ENCODE data around the gene SH3BP5L.

The SH3BP5L gene

GRCh38 chr1:248858891-248859889, 33.5 kb upstream of the SH3BP5L start, which contains the start of gene ZNF692:
TSS of gene ZNF692 (minus strand) at chr1:248859085. CDS start at chr1:248858309, 776 bp downstream.
- Histone ChIP-seq H3K9me3 (ENCODE audit: control insufficient read depth in 2 of 2, low read length in 2 of 2) (no peaks in the 10 kb centered on the region), H3K4me1 (ENCODE audit: control insufficient read depth, insufficient read depth, low read length) (peaks cover 36% of the 10 kb centered on the region), H3K4me3 (ENCODE audit: low read length in 2 of 2) (peak within 1 kb of the TSS; percentile 75 to 84), H3K27me3 (ENCODE audit: control insufficient read depth in 1 of 2, insufficient read depth in 2 of 2, low read length in 2 of 2) (no peaks in the 10 kb centered on the region), H3K9ac (ENCODE audit: low read length in 2 of 2) (peak within 1 kb of the TSS; percentile 93 to 94), H3K27ac (ENCODE audit: low read length) (peak within 1 kb of the TSS; percentile 88), H3K36me3 (ENCODE audit: control insufficient read depth in 2 of 2, insufficient read depth in 2 of 2, low read length in 2 of 2) (peaks cover 2 to 10% of the 10 kb centered on the region in 2 donors)

- Histone ChIP-seq H3K36me3 (ENCODE audit: control insufficient read depth in 2 of 2, insufficient read depth in 2 of 2, low read length in 2 of 2) (peaks cover 11 to 17% of the 10 kb centered on the region in 2 donors), H3K9me3 (ENCODE audit: control insufficient read depth in 2 of 2, low read length in 2 of 2) (no peaks in the 10 kb centered on the region), H3K4me3 (ENCODE audit: low read length in 2 of 2) (peak overlapping the region; percentile 75 to 84), H3K27ac (ENCODE audit: low read length) (peak overlapping the region; percentile 88), H3K9ac (ENCODE audit: low read length in 2 of 2) (peak overlapping the region; percentile 79 to 94), H3K27me3 (ENCODE audit: control insufficient read depth in 1 of 2, insufficient read depth in 2 of 2, low read length in 2 of 2) (no peaks in the 10 kb centered on the region), H3K4me1 (ENCODE audit: control insufficient read depth, insufficient read depth, low read length) (peaks cover 30% of the 10 kb centered on the region)
These were observed 32.6 kb upstream of the SH3BP5L start for GRCh38 chr1:248858096-248858890.

GRCh38 chr1:248857749-248858095, 32.0 kb upstream of the SH3BP5L start:
- no peak overlapping the region for H3K27ac ChIP-seq (ENCODE audit: low read length)

GRCh38 chr1:248857201-248857600, 31.5 kb upstream of the SH3BP5L start:
- Histone ChIP-seq H3K9me3 (ENCODE audit: control insufficient read depth in 2 of 2, low read length in 2 of 2) (no peaks in the 10 kb centered on the region), H3K4me3 (ENCODE audit: low read length in 2 of 2) (peak overlapping the region; percentile 75 to 84), H3K4me1 (ENCODE audit: control insufficient read depth, insufficient read depth, low read length) (peaks cover 23% of the 10 kb centered on the region), H3K27ac (ENCODE audit: low read length) (no peak overlapping the region), H3K36me3 (ENCODE audit: control insufficient read depth in 2 of 2, insufficient read depth in 2 of 2, low read length in 2 of 2) (peaks cover 11 to 19% of the 10 kb centered on the region in 2 donors), H3K9ac (ENCODE audit: low read length in 2 of 2) (no peak overlapping the region), H3K27me3 (ENCODE audit: control insufficient read depth in 1 of 2, insufficient read depth in 2 of 2, low read length in 2 of 2) (no peaks in the 10 kb centered on the region)

More at GRCh38 chr1:248857749-248858095, 32.0 kb upstream of the SH3BP5L start:
- Histone ChIP-seq H3K4me3 (ENCODE audit: low read length in 2 of 2) (peak overlapping the region; percentile 75 to 84), H3K27me3 (ENCODE audit: control insufficient read depth in 1 of 2, insufficient read depth in 2 of 2, low read length in 2 of 2) (no peaks in the 10 kb centered on the region), H3K9me3 (ENCODE audit: control insufficient read depth in 2 of 2, low read length in 2 of 2) (no peaks in the 10 kb centered on the region), H3K9ac (ENCODE audit: low read length in 2 of 2) (peak overlapping the region; percentile 79 to 94), H3K36me3 (ENCODE audit: control insufficient read depth in 2 of 2, insufficient read depth in 2 of 2, low read length in 2 of 2) (peaks cover 11 to 19% of the 10 kb centered on the region in 2 donors), H3K4me1 (ENCODE audit: control insufficient read depth, insufficient read depth, low read length) (peaks cover 24% of the 10 kb centered on the region)

GRCh38 chr1:248856176-248856575, 30.5 kb upstream of the SH3BP5L start:
- no peaks in the 10 kb centered on the region for H3K9me3 ChIP-seq (ENCODE audit: control insufficient read depth in 2 of 2, low read length in 2 of 2)
- no peak overlapping the region for H3K4me3 ChIP-seq (ENCODE audit: low read length in 2 of 2)
- H3K27ac ChIP-seq (ENCODE audit: low read length): no peak overlapping the region
- H3K9ac ChIP-seq (ENCODE audit: low read length in 2 of 2): no peak overlapping the region
- peaks cover 11 to 21% of the 10 kb centered on the region in 2 donors for H3K36me3 ChIP-seq (ENCODE audit: control insufficient read depth in 2 of 2, insufficient read depth in 2 of 2, low read length in 2 of 2)
- H3K4me1 ChIP-seq (ENCODE audit: control insufficient read depth, insufficient read depth, low read length): peaks cover 23% of the 10 kb centered on the region
- no peaks in the 10 kb centered on the region for H3K27me3 ChIP-seq (ENCODE audit: control insufficient read depth in 1 of 2, insufficient read depth in 2 of 2, low read length in 2 of 2)

GRCh38 chr1:248855580-248855979, 29.9 kb upstream of the SH3BP5L start:
- no peak overlapping the region for H3K4me3 ChIP-seq (ENCODE audit: low read length in 2 of 2)
- H3K27ac ChIP-seq (ENCODE audit: low read length): no peak overlapping the region
- H3K9ac ChIP-seq (ENCODE audit: low read length in 2 of 2): no peak overlapping the region
- H3K27me3 ChIP-seq (ENCODE audit: control insufficient read depth in 1 of 2, insufficient read depth in 2 of 2, low read length in 2 of 2): no peaks in the 10 kb centered on the region
- peaks cover 23% of the 10 kb centered on the region for H3K4me1 ChIP-seq (ENCODE audit: control insufficient read depth, insufficient read depth, low read length)
- H3K36me3 ChIP-seq (ENCODE audit: control insufficient read depth in 2 of 2, insufficient read depth in 2 of 2, low read length in 2 of 2): peaks cover 11 to 22% of the 10 kb centered on the region in 2 donors
- H3K9me3 ChIP-seq (ENCODE audit: control insufficient read depth in 2 of 2, low read length in 2 of 2): no peaks in the 10 kb centered on the region

- H3K36me3 ChIP-seq (ENCODE audit: control insufficient read depth in 2 of 2, insufficient read depth in 2 of 2, low read length in 2 of 2): peaks cover 26 to 32% of the 10 kb centered on the region in 2 donors
- no peaks in the 10 kb centered on the region for H3K27me3 ChIP-seq (ENCODE audit: control insufficient read depth in 1 of 2, insufficient read depth in 2 of 2, low read length in 2 of 2)
- H3K9me3 ChIP-seq (ENCODE audit: control insufficient read depth in 2 of 2, low read length in 2 of 2): no peaks in the 10 kb centered on the region
- no peak overlapping the region for H3K9ac ChIP-seq (ENCODE audit: low read length in 2 of 2)
- H3K4me1 ChIP-seq (ENCODE audit: control insufficient read depth, insufficient read depth, low read length): peaks cover 19% of the 10 kb centered on the region
- H3K4me3 ChIP-seq (ENCODE audit: low read length in 2 of 2): no peak overlapping the region
- H3K27ac ChIP-seq (ENCODE audit: low read length): no peak overlapping the region
These were observed 28.1 kb upstream of the SH3BP5L start for GRCh38 chr1:248853663-248854375.

GRCh38 chr1:248852481-248853405, 27.0 kb upstream of the SH3BP5L start:
- no peak overlapping the region for H3K27ac ChIP-seq (ENCODE audit: low read length)

GRCh38 chr1:248851390-248851789, 25.7 kb upstream of the SH3BP5L start:
- H3K9ac ChIP-seq (ENCODE audit: low read length in 2 of 2): no peak overlapping the region
- no peak overlapping the region for H3K4me3 ChIP-seq (ENCODE audit: low read length in 2 of 2)
- peaks cover 46 to 55% of the 10 kb centered on the region in 2 donors for H3K36me3 ChIP-seq (ENCODE audit: control insufficient read depth in 2 of 2, insufficient read depth in 2 of 2, low read length in 2 of 2)
- H3K27ac ChIP-seq (ENCODE audit: low read length): no peak overlapping the region
- peaks cover 5% of the 10 kb centered on the region for H3K4me1 ChIP-seq (ENCODE audit: control insufficient read depth, insufficient read depth, low read length)
- no peaks in the 10 kb centered on the region for H3K9me3 ChIP-seq (ENCODE audit: control insufficient read depth in 2 of 2, low read length in 2 of 2)
- no peaks in the 10 kb centered on the region for H3K27me3 ChIP-seq (ENCODE audit: control insufficient read depth in 1 of 2, insufficient read depth in 2 of 2, low read length in 2 of 2)

More at GRCh38 chr1:248852481-248853405, 27.0 kb upstream of the SH3BP5L start:
- no peaks in the 10 kb centered on the region for H3K27me3 ChIP-seq (ENCODE audit: control insufficient read depth in 1 of 2, insufficient read depth in 2 of 2, low read length in 2 of 2)
- H3K9me3 ChIP-seq (ENCODE audit: control insufficient read depth in 2 of 2, low read length in 2 of 2): no peaks in the 10 kb centered on the region
- no peak overlapping the region for H3K9ac ChIP-seq (ENCODE audit: low read length in 2 of 2)
- peaks cover 35 to 41% of the 10 kb centered on the region in 2 donors for H3K36me3 ChIP-seq (ENCODE audit: control insufficient read depth in 2 of 2, insufficient read depth in 2 of 2, low read length in 2 of 2)
- H3K4me1 ChIP-seq (ENCODE audit: control insufficient read depth, insufficient read depth, low read length): peaks cover 12% of the 10 kb centered on the region
- no peak overlapping the region for H3K4me3 ChIP-seq (ENCODE audit: low read length in 2 of 2)
